ENCODE results near the gene NUSAP1.

DNA sequence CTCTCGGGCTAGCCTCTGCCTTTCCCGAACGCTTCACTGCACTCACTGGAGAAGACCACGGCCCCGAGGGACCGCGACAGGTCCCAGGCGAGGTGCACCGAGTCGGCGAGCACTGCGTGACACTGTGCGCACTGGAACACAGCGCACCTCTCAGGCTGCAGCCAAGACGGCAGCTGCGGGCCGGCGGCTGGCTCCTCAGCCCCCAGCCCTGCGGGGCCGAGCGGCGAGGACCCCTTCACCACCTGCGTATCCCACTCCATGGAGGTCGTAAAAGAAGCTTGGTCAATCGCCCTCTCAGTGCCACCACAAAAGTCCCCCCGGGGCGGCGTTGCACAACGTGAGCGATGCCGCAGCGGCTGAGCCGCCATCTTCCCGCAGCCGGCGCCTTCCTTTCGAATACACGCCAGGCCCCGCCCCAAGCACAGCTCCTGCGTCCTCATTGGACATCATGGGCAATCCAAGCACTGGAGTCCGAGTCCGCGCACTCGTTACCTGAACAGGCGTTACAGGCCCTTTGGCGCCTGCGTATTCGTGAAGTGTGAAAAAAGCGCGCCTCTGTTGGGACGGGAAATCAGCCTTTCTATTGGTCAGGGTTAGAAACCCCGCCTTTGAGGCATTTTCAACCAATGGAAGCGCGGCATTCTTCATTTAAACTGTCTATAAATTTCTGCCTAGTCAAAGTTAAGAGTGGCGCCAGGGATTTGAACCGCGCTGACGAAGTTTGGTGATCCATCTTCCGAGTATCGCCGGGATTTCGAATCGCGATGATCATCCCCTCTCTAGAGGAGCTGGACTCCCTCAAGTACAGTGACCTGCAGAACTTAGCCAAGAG lies at the start of gene NUSAP1, which contains the start of gene OIP5:
- peak in 1 of 2 donors; percentile 21 for TF ChIP-seq POLR2A (IDR thresholded peaks at IDR 0.05)
- TF ChIP-seq, protein P1, sequence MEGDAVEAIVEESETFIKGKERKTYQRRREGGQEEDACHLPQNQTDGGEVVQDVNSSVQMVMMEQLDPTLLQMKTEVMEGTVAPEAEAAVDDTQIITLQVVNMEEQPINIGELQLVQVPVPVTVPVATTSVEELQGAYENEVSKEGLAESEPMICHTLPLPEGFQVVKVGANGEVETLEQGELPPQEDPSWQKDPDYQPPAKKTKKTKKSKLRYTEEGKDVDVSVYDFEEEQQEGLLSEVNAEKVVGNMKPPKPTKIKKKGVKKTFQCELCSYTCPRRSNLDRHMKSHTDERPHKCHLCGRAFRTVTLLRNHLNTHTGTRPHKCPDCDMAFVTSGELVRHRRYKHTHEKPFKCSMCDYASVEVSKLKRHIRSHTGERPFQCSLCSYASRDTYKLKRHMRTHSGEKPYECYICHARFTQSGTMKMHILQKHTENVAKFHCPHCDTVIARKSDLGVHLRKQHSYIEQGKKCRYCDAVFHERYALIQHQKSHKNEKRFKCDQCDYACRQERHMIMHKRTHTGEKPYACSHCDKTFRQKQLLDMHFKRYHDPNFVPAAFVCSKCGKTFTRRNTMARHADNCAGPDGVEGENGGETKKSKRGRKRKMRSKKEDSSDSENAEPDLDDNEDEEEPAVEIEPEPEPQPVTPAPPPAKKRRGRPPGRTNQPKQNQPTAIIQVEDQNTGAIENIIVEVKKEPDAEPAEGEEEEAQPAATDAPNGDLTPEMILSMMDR (IDR thresholded peaks at IDR 0.05): peak in 3 of 4 experiments; percentile 14 to 77 (median 28)

All from uterus (tissue), 2 donors.